Measurements from ENCODE around the gene FMN1. TPM values are rescaled to one million over a fixed set of nuclear protein-coding genes. Genes with fewer than 3 reads are reported as not detected.

The FMN1 gene
- total RNA-seq, 4 donors from 2014 or later, result 2.6 to 6.6 (median 4.2) TPM

- intact Hi-C loops (cut with DNase I; ENCODE audit: low total_unique reads), result no loop called here
- in situ Hi-C loops (cut with MboI; ENCODE audit: low sequenced_read_pairs in 4 of 4), result no loop called here
- Histone ChIP-seq H3K27me3 (peaks cover 51 to 67% (median 66%) of the 10 kb centered on the region in 3 donors), H3K9me3 (no peaks in the 10 kb centered on the region), H3K27ac (no peak overlapping the region), H3K4me1 (no peaks in the 10 kb centered on the region), H3K36me3 (no peaks in the 10 kb centered on the region), H3K4me3 (peak overlapping the region; percentile 5 to 40 (median 26))
- DNase-seq, result no peak
- ATAC-seq, result no peak
- TF ChIP-seq POLR2A (IDR thresholded peaks at IDR 0.05) (no peak), CTCF (IDR thresholded peaks at IDR 0.05 in 4 of 5, conservative IDR thresholded peaks at IDR 0.05 in 1 of 5) (no peak)
Observed at GRCh38 chr15:32718227-32718820, 476.2 kb downstream of the FMN1 start.

GRCh38 chr15:32717426-32718226 lies 476.9 kb downstream of the FMN1 start, which contains the start of gene GREM1:
GREM1 (plus strand) TSS chr15:32718004; CDS start chr15:32730691, 12,687 bp downstream.
- Histone ChIP-seq H3K27ac (peak within 1 kb of the TSS in 1 of 4 donors; percentile 28), H3K4me1 (no peaks in the 10 kb centered on the region), H3K27me3 (peaks cover 51 to 67% (median 66%) of the 10 kb centered on the region in 3 donors), H3K4me3 (peak within 1 kb of the TSS; percentile 22 to 52 (median 36)), H3K36me3 (no peaks in the 10 kb centered on the region), H3K9me3 (no peaks in the 10 kb centered on the region)
- ATAC-seq (no peak), DNase-seq (no peak)
- in situ Hi-C loops (cut with MboI; ENCODE audit: low sequenced_read_pairs in 4 of 4) (no loop called here), intact Hi-C loops (cut with DNase I; ENCODE audit: low total_unique reads) (no loop called here)
- no peak for TF ChIP-seq POLR2A (IDR thresholded peaks at IDR 0.05)
- TF ChIP-seq CTCF (IDR thresholded peaks at IDR 0.05 in 4 of 5, conservative IDR thresholded peaks at IDR 0.05 in 1 of 5), result no peak

GRCh38 chr15:32716915-32717425 lies 477.5 kb downstream of the FMN1 start:
- in situ Hi-C loops (cut with MboI; ENCODE audit: low sequenced_read_pairs in 4 of 4), result no loop called here
- no peak for TF ChIP-seq CTCF (IDR thresholded peaks at IDR 0.05 in 4 of 5, conservative IDR thresholded peaks at IDR 0.05 in 1 of 5)
- TF ChIP-seq POLR2A (IDR thresholded peaks at IDR 0.05), result no peak
- H3K9me3 ChIP-seq, result no peaks in the 10 kb centered on the region
- ATAC-seq (no peak), DNase-seq (no peak)
- H3K36me3 ChIP-seq, result no peaks in the 10 kb centered on the region
- peaks cover 51 to 67% (median 66%) of the 10 kb centered on the region in 3 donors for H3K27me3 ChIP-seq
- peak overlapping the region; percentile 22 to 52 (median 36) for H3K4me3 ChIP-seq
- intact Hi-C loops (cut with DNase I; ENCODE audit: low total_unique reads), result no loop called here
- no peak overlapping the region for H3K27ac ChIP-seq
- no peaks in the 10 kb centered on the region for H3K4me1 ChIP-seq

- Histone ChIP-seq H3K27me3 (peaks cover 51 to 66% (median 64%) of the 10 kb centered on the region in 3 donors), H3K4me3 (no peak overlapping the region)
Observed at GRCh38 chr15:32716216-32716914, 478.1 kb downstream of the FMN1 start.

More at GRCh38 chr15:32716216-32716914, 478.1 kb downstream of the FMN1 start:
- Histone ChIP-seq H3K27ac (no peak overlapping the region), H3K4me1 (no peaks in the 10 kb centered on the region), H3K9me3 (no peaks in the 10 kb centered on the region), H3K36me3 (no peaks in the 10 kb centered on the region)
- no peak for TF ChIP-seq CTCF (IDR thresholded peaks at IDR 0.05 in 4 of 5, conservative IDR thresholded peaks at IDR 0.05 in 1 of 5)
- no peak for TF ChIP-seq POLR2A (IDR thresholded peaks at IDR 0.05)
- intact Hi-C loops (cut with DNase I; ENCODE audit: low total_unique reads), result no loop called here
- DNase-seq, result no peak
- in situ Hi-C loops (cut with MboI; ENCODE audit: low sequenced_read_pairs in 4 of 4), result no loop called here
- ATAC-seq, result no peak

Other genes starting within 250 kb of the FMN1 start
- 10 to 100 TPM in 3 of 4 donors, 1 to 10 TPM in 1; 7.6 to 30.9 (median 20.6) TPM for gene RYR3, start 116.3 kb upstream of the FMN1 start, total RNA-seq

Measured in gastrocnemius medialis (tissue), 4 donors.